DMS79 treated with DMSO at 0.1 percent for 48 hours (cell line): Measurements from ENCODE around the gene THSD4.
"Not testable (repeated sequence)": the region's sequence is repeated elsewhere in the genome, so short reads cannot be mapped to it uniquely, and the experiment has no call there.

Experiments used
- DNase-seq: peaks from one replicate; lab custom pipeline; 2025; lab: John Stamatoyannopoulos, UW

Gene THSD4

GRCh38 chr15:71294911-71295602, 179.8 kb downstream of the THSD4 start:
- DNase-seq = no peak

- no peak for DNase-seq
Measured at GRCh38 chr15:71295603-71296314, 180.5 kb downstream of the THSD4 start.

GRCh38 chr15:71296315-71296679, 181.0 kb downstream of the THSD4 start:
- no peak for DNase-seq

- no peak for DNase-seq
Measured at GRCh38 chr15:71301958-71302621, 186.8 kb downstream of the THSD4 start.

- no peak for DNase-seq
Measured at GRCh38 chr15:71302861-71303410, 187.7 kb downstream of the THSD4 start.

GRCh38 chr15:71303977-71304376, 188.7 kb downstream of the THSD4 start:
- DNase-seq = no peak

- no peak for DNase-seq
Measured at GRCh38 chr15:71304681-71305080, 189.4 kb downstream of the THSD4 start.

- DNase-seq = no peak
Measured at GRCh38 chr15:71306538-71306937, 191.3 kb downstream of the THSD4 start.

- no peak for DNase-seq
Measured at GRCh38 chr15:71312194-71312708, 197.0 kb downstream of the THSD4 start.

GRCh38 chr15:71312731-71313460, 197.6 kb downstream of the THSD4 start:
- DNase-seq = no peak

GRCh38 chr15:71313806-71314205, 198.5 kb downstream of the THSD4 start:
- DNase-seq = no peak

- DNase-seq = no peak
Measured at GRCh38 chr15:71314956-71315537, 199.8 kb downstream of the THSD4 start.

- DNase-seq = no peak
Measured at GRCh38 chr15:71316911-71317310, 201.6 kb downstream of the THSD4 start.

- not testable (repeated sequence) for DNase-seq
Measured at GRCh38 chr15:71319424-71319823, 204.2 kb downstream of the THSD4 start.

GRCh38 chr15:71319935-71320334, 204.7 kb downstream of the THSD4 start:
- DNase-seq = no peak

- DNase-seq = no peak
Measured at GRCh38 chr15:71323082-71323481, 207.8 kb downstream of the THSD4 start.

GRCh38 chr15:71323584-71323983, 208.3 kb downstream of the THSD4 start:
- no peak for DNase-seq

GRCh38 chr15:71325481-71325880, 210.2 kb downstream of the THSD4 start:
- DNase-seq = no peak

- DNase-seq = no peak
Measured at GRCh38 chr15:71328453-71328852, 213.2 kb downstream of the THSD4 start.

- no peak for DNase-seq
Measured at GRCh38 chr15:71329041-71329440, 213.8 kb downstream of the THSD4 start.

GRCh38 chr15:71329497-71330260, 214.4 kb downstream of the THSD4 start:
- no peak for DNase-seq
